ENCODE data around the gene SNAPC2.

DNA sequence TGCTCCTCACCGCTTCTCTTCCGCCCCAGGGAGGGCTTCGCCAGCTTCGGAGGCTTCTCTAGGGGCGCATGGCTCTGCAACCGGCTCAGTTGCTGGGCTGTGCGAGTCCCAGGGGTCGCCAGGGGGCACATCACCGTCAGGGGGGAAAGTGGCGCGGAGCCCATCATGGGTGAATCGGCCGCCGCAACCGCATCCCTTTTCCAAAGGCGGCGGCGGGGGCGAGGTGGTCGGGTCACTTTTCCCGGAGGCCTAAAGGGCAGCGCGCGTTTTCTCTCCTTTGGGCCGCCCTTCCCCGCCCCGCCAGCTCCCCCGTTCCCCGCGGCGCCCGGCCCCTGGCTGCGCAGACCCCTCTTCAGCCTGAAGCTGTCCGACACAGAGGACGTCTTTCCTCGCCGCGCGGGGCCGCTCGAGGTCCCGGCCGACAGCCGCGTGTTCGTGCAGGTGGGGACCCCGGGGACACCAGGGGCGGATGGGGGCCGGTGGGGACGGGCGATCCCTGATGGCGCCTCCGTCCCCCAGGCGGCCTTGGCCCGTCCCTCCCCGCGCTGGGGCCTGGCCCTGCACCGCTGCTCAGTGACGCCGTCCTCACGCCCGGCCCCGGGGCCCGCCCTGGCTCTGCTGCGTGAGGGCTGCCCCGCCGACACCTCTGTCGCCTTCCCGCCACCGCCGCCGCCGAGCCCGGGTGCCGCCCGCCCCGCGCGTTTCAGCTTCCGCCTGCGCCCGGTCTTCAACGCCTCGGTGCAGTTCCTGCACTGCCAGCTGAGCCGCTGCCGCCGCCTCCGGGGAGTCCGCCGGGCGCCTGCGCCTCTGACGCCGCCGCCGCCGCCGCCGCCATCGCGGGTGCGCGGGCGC, 3.8 kb upstream of the SNAPC2 start:
- TF ChIP-seq, protein P1, sequence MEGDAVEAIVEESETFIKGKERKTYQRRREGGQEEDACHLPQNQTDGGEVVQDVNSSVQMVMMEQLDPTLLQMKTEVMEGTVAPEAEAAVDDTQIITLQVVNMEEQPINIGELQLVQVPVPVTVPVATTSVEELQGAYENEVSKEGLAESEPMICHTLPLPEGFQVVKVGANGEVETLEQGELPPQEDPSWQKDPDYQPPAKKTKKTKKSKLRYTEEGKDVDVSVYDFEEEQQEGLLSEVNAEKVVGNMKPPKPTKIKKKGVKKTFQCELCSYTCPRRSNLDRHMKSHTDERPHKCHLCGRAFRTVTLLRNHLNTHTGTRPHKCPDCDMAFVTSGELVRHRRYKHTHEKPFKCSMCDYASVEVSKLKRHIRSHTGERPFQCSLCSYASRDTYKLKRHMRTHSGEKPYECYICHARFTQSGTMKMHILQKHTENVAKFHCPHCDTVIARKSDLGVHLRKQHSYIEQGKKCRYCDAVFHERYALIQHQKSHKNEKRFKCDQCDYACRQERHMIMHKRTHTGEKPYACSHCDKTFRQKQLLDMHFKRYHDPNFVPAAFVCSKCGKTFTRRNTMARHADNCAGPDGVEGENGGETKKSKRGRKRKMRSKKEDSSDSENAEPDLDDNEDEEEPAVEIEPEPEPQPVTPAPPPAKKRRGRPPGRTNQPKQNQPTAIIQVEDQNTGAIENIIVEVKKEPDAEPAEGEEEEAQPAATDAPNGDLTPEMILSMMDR (IDR thresholded peaks at IDR 0.05): no peak
- TF ChIP-seq POLR2A (IDR thresholded peaks at IDR 0.05): no peak
